DND-41 (cell line): ENCODE data around the gene EQTN.

Experiments used
- EZH2 ChIP-seq: IDR thresholded peaks from 3 replicates; pipeline ENCODE4 v1.6.1; 2012; ENCODE audit warnings: borderline replicate concordance, low read depth, mild to moderate bottlenecking, moderate library complexity, low read length, inconsistent platforms; ENCODE audit not compliant: severe bottlenecking
- TF ChIP-seq, protein P1 (sequence below): IDR thresholded peaks from 2 replicates; pipeline ENCODE4 v1.5.1; 2012; ENCODE audit warnings: borderline replicate concordance, low read length, moderate library complexity, mild to moderate bottlenecking; ENCODE audit not compliant: poor library complexity, severe bottlenecking; ENCODE audit errors: extremely low read depth

DNA sequence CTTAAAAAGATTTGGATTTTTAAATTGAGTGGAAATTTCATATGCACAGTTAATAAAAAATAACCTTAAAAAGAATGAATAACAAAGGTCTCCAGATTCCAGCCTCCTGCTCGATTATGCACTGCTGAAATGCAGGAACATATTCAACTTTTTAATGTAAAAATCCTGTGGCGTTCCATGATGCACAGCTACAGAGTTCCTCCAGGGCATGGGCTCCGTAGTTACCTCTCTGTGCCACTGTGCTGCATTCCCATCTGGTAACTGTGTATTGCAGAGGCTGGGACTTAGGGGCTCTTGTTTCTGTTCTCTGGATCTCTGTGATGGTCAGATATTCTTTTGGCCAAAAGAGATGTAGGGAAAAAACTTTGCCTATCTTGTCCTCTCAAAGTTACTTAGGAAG, 31.5 kb upstream of the EQTN start:
- TF ChIP-seq EZH2: no peak
- TF ChIP-seq, protein P1, sequence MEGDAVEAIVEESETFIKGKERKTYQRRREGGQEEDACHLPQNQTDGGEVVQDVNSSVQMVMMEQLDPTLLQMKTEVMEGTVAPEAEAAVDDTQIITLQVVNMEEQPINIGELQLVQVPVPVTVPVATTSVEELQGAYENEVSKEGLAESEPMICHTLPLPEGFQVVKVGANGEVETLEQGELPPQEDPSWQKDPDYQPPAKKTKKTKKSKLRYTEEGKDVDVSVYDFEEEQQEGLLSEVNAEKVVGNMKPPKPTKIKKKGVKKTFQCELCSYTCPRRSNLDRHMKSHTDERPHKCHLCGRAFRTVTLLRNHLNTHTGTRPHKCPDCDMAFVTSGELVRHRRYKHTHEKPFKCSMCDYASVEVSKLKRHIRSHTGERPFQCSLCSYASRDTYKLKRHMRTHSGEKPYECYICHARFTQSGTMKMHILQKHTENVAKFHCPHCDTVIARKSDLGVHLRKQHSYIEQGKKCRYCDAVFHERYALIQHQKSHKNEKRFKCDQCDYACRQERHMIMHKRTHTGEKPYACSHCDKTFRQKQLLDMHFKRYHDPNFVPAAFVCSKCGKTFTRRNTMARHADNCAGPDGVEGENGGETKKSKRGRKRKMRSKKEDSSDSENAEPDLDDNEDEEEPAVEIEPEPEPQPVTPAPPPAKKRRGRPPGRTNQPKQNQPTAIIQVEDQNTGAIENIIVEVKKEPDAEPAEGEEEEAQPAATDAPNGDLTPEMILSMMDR: no peak
